LNCAP (cell line): ENCODE data around the gene TMEM266.

Experiments
- TF ChIP-seq, protein P1 (sequence below): fragments of 450-650 bp; IDR thresholded peaks from 2 replicates; pipeline ENCODE4 v1.5.1; 2017; ENCODE audit warnings: mild to moderate bottlenecking

Gene TMEM266

DNA sequence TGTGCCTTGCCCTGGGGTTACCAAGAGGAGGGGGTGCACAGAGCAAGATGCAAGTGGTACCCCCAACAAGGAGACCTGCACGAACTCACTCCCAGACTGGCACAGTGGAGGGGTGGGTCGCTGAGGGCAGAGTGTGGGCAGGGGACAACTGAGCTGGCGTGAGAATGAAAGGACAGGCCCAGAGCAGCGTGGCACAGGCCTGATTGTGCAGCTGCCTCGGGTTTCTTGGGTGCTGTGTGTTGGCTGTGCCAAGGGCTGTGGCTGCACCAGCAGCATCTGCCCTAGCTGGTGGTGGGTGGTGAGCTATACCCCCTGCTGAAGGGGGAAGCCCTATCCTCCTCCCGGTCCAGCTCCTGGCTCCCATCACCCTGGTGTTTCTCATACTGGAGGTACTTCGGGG is 92.4 kb downstream of the TMEM266 start:
- TF ChIP-seq, protein P1, sequence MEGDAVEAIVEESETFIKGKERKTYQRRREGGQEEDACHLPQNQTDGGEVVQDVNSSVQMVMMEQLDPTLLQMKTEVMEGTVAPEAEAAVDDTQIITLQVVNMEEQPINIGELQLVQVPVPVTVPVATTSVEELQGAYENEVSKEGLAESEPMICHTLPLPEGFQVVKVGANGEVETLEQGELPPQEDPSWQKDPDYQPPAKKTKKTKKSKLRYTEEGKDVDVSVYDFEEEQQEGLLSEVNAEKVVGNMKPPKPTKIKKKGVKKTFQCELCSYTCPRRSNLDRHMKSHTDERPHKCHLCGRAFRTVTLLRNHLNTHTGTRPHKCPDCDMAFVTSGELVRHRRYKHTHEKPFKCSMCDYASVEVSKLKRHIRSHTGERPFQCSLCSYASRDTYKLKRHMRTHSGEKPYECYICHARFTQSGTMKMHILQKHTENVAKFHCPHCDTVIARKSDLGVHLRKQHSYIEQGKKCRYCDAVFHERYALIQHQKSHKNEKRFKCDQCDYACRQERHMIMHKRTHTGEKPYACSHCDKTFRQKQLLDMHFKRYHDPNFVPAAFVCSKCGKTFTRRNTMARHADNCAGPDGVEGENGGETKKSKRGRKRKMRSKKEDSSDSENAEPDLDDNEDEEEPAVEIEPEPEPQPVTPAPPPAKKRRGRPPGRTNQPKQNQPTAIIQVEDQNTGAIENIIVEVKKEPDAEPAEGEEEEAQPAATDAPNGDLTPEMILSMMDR: no peak

DNA sequence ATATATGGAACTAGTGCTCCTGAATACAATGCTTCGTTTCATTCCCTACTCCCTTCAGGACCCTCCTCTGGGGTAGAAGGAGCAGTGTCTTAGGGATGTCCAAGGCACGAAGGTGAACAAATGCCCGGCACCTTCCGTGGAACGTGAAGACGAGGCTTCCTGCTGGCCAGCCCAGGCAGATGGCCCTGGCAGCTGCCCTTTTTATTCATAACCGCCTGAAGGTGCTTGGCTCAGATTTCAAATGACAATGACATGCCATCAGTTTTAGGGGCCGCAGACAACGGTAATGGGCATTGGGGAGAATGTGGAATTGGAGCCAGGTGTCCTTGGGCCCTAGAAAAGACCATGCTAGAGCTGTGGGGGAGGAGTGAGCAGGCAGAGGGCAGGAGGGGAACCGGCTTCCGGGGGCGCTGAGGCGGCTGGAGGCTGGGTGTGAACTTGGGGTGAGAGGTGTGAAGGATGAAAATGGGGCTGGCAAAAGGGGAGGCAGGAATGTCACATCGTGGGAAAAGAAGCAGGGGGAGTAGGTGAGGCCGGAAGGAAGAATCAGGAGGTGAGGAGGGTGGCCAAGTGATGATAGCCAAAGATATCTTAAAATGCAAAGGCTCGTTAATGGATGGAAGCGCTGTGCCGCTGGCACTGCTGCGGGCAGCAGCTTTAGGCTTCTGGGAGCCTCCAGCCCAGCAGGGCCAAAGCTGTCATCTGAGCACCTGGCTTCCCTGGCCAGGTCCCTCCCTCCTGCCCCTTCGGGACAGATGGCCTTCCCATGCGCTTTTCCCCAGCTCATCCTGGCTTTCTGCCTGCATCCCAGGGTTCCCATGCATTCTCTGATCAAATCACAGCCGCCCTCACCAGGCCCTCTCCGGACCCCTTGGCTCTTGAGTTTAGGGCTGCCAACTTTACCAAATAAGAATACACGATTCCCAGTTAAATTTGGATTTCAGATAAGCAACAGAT is 93.7 kb downstream of the TMEM266 start:
- TF ChIP-seq, protein P1: no peak

DNA sequence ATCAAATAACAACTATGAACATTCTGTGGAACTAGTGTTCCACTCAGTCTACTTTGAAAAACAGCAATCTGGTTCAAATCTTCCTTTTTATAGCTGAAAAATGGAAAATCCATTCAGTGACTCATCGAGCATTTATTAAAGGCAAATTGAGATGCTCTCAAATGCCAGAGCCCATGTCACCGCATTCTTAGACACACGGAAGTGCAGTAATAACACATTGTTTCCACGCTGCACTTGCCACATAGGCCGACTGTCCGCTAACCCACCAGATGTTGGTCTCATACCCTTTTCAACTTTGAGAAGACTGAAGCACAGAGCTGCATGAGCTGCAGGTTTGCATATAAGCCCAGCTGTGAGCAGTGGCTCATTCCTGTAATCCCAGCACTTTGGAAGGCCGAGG is 95.9 kb downstream of the TMEM266 start:
- TF ChIP-seq, protein P1: no peak

DNA sequence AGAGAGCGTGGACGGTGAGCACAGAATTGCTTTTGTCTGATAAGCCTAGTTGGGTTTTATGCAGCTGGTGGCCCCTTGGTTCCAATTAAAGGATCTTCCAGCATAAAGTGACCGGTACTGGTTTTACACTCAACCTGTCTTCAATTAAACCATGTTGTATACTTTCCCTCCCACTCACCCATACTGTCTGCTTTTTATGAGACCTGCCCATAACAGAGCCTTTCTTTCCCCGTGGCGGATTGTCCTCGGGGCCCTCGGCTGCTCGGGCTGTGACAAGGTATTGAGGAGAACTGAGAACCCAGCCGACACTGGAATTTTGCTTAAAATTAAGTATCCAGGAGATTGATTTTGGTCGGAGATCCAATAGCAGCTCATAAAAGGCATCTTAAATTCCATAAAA is 98.4 kb downstream of the TMEM266 start:
- TF ChIP-seq, protein P1: no peak

DNA sequence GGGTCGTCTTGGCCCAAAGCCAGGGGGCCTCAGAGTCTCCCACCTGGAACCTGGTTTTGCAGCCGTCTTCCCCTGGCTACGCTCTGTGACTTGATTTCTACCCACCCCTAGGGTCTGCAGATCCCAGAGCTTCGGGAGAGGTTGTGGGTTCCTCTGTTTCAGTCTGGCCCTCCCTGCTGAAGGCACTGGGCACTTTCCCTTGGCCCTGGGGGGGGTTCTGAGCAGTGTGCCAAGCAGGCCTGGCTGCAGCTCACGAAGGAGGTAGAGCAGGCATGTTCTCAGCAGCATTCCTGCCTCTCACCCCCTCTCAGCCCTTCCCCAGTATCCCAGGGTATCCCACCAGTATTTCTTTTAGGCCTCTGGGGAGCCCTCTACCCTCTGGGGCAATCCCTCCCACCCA is 99.0 kb downstream of the TMEM266 start:
- TF ChIP-seq, protein P1: no peak

DNA sequence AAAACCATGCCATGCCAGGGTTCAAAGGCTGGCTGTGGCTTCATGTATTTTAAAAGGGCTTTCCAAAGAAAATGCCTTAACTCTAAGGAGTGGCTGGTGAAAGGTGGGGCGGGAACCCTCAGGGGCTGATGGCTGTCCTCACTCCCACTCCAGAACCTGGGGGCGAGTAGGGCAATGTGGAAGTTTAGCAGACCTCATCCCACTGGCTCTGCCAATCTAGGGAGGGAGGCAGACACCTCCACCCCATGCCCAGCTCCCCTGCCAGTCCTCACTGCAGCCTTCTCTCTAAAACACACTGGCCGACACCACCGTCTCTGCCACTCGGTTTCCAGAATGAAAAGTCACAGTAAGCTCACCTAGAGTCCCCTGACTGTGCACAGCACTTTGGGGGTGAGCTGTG is 99.5 kb downstream of the TMEM266 start:
- TF ChIP-seq, protein P1: no peak

DNA sequence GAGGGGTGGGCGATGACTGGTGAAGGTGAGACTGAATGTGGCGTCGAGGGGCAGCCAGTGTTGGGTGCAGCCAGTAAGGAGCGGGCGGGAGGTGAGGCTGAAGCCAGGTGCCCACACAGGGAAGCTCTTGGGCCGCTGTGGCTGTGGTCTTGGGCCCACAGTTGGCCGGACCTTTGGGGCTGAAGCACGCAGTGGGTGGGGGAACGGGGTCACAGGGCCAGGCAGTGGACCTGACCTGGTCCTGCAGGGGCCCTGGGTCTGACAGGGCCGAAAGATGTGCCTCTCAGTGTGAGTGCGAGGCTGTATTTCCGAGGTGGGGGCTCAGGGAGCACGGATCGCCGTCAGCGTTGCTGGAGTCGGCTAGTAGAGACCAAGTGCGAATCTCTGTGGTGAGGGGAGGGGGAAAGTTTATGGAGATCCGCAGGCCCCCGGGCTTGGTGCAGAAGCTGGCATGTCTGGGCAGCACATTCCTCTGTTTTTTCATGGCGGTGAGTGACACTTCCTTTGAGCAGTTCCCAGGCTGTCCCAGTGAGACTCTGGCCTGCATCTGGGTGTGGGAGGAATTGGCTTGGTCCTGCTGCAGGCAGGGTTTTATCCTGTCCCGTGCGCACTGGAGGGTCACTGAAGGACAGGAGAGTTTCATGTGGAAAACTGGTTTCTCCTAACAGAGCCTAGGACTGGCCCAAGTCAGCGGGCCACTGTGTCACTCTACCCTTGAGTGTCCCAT is 100.8 kb downstream of the TMEM266 start:
- TF ChIP-seq, protein P1: no peak
